NCI-H2227 (cell line): ENCODE measurements around the gene SIL1.
"Not testable (repeated sequence)": the region's sequence is repeated elsewhere in the genome, so short reads cannot be mapped to it uniquely, and the experiment has no call there.

Experiments used
- DNase-seq: peaks from one replicate; lab custom pipeline; 2025; ENCODE audit not compliant: unreplicated experiment; lab: John Stamatoyannopoulos, UW

The SIL1 gene

DNA sequence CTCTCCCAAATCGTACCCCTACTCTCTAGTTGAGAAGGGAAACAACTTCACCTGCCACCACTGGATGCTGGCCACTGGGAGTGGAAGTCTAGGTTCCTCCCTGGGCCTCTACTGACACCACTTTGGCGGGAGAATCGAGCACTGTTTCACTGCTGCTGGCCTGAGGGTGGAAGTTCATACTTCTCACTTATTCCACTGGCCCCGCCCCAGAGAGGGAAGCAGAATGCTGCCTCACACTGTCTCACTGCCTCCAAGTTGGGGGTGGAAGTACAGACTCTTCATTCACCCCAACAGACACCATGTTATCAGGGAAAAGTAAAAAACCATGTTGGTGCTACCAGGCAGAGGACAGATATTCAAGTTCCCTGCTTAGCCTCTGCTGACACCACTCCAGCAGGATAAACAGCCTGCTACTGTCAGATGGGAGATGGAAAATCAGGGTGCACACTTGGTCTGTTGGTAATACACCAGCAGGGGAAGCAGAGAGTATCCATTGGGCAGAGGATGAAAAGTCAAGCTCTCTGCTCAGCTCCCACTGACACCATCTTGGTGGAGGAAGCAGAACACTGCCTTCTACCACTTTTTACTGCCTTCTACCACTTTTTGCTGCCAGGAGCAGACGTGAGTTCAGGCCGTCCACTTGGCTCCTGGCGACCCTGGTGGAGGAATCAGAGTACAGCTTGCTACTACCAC, 159.4 kb downstream of the SIL1 start:
- no peak for DNase-seq

DNA sequence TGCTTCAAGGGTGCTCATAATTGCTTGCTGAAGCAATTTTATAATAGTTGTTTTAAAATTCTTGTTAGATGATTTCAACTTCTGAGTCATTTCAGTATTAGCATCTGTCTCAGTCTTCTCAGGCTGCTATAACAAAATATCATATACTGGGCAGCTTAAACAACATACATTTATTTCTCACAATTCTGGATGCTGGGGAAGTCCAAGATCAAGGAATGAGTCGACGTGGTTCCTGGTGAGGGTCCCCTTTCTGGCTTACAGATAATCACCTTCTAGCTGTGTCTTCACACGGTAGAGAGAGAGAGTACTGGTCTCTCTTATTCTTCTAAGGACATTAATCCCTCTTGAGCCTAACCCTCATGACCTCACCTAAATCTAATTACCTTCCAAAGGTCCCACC, 160.4 kb downstream of the SIL1 start:
- DNase-seq: no peak

GRCh38 chr5:139036332-139036731, 161.8 kb downstream of the SIL1 start:
- not testable (repeated sequence) for DNase-seq

DNA sequence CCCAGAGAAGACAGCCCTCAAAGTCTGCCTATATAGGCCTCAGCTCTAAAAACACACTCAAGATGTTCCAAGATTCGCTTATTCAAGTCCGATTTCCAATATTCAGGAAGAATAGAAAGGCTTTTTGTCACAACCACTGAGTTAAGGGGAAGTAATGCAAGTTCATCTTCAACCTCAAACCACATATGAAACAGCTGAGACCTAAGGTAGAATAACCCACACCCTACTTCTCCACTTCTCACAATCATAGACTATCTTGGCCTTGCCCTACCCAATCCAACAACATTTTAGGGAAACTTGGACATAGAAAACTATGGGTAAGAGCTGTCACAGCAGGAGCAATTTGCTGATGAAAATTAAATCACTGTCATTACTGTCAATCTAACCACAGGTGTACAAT, 171.0 kb downstream of the SIL1 start:
- DNase-seq: peak; percentile 75

- DNase-seq: no peak
Observed at GRCh38 chr5:139025651-139026050, 172.5 kb downstream of the SIL1 start.

DNA sequence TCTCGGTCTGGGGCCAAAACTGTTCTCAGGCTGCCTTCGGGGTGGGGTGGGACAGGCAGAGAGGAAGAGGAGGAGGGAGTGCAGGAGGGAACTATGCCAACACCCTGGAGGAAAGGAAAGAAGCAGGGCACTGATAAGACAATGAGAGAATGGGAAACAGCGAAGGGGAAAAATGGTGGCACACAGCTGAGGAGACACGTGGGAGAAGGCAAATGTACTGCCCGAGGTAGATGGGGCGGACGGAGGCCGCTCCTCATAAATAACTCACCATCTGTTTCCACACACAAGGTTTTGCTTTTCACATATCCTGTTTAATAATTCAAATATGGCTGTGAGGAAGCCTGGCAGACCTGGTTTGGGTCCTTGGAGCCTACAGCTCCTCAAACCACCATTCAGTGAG, 174.9 kb downstream of the SIL1 start:
- no peak for DNase-seq

DNA sequence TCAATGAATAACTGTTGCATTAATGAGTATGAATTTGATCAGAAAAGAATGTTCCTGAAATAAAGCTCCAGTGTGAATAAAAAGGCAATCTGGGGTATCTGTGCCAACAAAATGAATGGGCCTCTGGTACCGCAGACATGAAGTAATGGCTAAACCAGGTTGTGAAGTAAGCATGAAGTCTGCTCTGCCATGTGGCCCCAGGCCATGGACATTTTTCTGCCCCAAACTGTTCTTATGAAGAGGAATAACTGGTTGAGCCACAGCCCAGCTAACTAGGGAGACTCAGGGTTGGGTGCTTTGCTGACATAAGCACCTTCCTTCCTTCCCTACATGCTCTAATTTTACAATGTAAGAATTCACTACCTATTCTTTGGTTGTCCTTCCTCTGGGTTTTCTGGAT, 175.6 kb downstream of the SIL1 start:
- DNase-seq: no peak

DNA sequence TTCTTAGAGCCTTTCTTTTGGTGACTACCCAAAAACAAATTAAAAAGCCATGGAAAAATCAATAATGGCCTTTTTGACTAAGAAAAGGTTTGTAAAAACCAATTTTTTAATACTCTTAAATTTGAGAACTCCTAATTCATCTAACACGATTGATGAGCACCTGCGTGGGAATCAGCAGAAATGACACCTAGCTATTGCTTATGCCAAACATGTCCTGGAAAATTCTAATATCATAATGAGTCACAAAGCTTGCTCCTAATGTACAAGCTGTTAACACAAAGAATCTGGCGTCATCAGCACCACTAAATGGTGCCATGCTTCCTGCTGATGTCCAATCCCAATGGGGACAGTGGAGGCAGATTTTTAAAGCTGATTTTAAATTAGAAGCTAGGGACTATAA, 176.8 kb downstream of the SIL1 start:
- DNase-seq: no peak

- no peak for DNase-seq
Observed at GRCh38 chr5:139019880-139020279, 178.3 kb downstream of the SIL1 start.

DNA sequence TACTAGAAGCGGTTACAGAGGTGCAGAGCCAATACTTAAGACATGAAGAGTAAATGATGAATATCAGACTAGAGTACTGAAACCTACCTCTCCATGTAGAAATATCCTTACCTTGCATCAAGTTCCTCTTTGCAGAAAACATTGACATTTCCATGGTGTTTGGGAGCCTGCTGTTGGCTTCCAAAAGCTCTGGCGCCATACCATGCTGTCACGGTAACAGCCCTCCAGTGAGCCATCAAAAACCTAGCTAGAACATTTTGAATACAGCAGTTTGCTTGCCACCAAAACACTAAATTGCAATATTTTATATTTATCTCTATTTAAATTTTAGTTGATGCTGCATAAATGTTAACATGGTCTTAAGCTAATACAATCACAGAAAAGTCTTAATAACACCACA, 179.0 kb downstream of the SIL1 start:
- DNase-seq: no peak

DNA sequence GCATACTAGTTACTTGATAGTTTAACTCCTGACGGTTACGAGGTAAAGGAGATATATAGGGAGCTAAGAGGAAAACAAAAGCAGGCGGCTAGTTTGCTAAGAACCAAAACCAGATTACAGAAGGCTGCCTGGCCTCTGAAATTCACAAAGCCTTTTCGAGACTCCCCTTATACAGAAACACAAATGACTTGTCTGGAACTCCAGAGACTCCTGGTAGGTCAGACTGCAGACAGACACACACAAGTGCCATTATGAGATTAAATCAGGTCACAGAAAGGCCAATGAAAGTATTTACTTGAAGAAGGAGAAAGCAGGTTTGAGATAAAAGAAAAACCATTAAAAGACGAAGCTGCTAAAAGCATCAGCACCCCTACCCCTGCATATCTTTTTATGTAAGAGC, 180.5 kb downstream of the SIL1 start:
- DNase-seq: no peak

DNA sequence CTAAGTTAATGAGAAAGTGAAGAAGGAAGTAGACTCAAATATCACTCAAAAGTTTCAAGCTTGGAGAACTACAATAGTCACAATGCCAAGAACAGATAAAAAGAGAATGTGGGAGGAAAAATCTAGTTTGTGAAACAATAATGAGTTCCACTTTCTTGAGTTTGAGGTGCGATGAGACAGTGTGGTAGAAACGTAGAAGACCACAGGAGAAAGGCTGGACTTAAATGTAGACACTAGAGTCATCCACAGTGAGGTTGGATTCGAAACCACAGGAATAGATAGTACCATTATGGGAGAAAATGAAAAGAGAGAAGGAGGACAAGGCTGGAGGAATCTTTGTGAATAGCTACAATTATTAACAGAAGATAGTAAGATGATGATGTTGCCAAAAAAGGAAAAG, 182.0 kb downstream of the SIL1 start:
- no peak for DNase-seq

DNA sequence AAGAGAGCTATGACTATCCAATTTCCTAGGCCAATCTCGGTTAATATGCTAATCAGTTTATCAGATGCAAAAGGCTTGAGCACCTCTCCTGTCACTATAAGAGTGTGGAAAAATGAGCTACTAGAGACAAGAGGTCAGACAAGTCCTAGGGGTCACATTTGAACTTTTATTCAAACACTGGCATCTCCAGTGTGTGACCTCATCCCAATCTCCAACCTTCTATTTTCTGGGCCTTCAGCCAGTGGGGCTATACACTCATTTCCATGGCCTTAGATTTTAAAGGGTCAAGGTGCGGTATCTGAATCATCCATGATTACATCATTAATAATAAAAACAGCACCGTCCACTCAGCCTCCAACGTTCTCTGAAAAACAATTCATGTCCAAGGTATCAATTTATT, 183.4 kb downstream of the SIL1 start:
- no peak for DNase-seq

- no peak for DNase-seq
Observed at GRCh38 chr5:139012176-139012575, 186.0 kb downstream of the SIL1 start.

GRCh38 chr5:139011156-139011555, 187.0 kb downstream of the SIL1 start:
- not testable (repeated sequence) for DNase-seq

DNA sequence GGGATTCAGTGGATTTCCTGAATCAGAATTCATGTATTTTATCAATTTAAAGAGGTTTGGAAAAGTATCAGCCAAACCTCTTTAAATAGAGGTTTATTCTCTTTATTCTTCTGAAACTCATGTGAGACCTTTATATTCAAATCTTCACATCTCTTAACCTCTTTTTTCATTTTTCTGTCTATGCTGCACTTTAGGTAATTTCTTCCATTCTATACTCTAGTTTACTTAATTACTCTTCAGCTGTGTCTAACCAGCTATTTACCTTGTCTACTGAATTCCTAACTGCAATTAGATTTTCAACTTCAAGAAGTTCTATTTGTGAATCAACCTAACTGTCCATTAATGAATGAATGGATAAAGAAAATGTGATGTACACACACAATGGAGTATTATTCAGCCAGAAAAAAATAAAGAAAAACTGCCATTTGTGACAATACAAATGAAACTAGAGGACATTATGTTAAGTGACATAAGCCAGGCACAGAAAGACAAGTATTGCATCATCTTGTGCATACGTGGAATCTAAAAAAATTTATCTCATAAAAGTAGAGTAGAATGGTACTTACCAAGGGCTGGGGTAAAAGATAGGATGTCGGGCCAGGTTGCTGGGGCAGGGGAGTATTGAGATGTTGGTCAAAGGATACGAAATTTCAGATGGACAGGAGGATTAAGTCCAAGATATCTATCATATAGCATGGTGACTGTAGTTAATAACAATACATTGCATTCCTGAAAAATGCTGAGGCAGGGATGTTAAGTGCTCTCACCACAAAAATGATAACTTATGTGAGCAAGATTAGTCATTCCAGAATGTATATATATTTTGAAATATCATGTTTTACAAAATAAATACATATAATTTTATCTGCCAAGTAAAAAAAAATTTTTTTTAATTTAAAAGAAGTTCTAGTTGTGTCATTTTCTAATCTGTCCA, 193.5 kb downstream of the SIL1 start:
- DNase-seq: no peak

- DNase-seq: no peak
Observed at GRCh38 chr5:138999674-139000073, 198.5 kb downstream of the SIL1 start.

DNA sequence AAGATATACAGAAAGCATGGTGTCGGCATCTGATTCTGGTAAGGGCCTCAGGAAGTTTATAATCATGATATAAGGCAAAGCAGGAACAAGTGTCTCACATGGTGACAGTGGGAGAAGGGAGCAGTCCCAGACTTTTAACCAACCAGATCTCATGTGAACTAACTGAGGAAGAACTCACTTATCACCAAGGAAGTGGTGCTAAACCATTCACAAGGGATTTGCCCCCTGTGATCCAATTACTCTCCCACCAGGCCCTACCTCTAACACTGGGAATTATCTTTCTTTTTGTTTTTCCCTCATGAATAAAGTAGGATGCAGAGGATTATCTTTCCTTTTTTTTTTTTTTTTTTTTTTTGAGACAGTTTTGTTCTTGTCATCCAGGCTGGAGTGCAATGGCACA, 199.6 kb downstream of the SIL1 start:
- no peak for DNase-seq

GRCh38 chr5:138996120-138996519, 202.0 kb downstream of the SIL1 start:
- no peak for DNase-seq

DNA sequence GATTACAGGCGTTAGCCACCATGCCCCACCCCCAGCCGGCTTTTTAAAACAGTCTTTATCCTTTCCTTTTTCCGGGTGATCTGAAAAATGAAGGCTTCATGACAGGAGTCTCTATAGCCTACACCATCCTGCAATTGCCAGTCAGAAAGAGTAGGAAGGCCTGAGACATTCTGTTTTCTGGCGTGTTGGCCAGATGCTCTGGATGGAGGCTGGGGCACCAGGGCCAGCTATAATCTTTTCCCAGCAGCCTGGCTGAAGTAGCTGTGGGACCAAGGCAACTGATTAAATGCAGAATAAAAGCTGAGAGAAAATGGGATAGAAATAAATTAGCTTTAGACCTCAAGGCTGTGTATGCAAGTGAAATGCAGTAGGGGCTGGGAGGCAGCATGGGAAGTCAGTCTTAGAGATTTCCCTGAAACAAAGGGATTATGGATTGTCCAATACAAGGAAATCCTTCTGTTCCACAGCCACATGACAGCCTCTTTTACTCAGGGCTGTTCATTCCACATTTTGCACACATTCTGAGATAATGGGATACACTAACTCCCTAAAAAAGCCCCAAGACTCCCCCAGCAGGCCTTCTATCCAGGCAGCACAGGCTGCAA, 207.1 kb downstream of the SIL1 start:
- DNase-seq: no peak

- DNase-seq: no peak
Observed at GRCh38 chr5:138989720-138990119, 208.4 kb downstream of the SIL1 start.

DNA sequence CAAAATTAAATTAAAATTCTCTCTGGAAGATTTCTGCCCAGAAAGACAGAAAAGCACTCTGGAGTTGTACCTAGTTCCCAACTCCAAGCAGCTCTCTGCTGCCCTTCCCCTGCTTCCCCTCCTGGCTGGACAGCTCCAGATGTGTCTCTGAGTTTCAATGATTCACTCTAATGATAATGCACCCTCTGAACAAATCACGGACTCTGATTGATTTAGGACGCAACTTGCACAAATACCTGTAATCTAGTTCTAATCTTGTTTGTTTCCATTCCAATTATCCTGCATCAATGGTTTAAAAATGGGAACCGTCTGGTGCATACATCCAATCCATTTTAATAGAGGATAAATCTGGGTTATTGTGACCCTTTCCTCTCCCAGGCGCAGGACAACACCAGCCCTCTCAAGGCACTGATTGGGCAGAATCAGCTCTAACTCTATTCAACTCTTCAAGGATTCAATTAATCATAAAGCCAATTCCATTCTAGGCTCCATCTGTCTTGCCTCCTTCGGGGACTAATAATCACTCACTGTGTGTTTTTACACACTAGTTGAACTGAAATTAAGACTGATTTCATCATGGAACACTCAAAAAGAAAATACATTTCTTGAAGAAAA, 211.9 kb downstream of the SIL1 start:
- peak; percentile 54 for DNase-seq
